Occipital lobe (tissue), 2 donors: ENCODE measurements around the gene USP15. TPM values are rescaled to one million over a fixed set of nuclear protein-coding genes. Genes with fewer than 3 reads are reported as not detected.
"Not testable (repeated sequence)": the region's sequence is repeated elsewhere in the genome, so short reads cannot be mapped to it uniquely, and the experiment has no call there.

Experiments used
- DNase-seq: peaks from one replicate; lab custom pipeline; 2025; lab: John Stamatoyannopoulos, UW
- total RNA-seq: library from RNA; depleted of rRNA; stranded (reverse); fragments of >200 nt; gene quantifications from one replicate; pipeline ENCODE4 v1.2.3, GENCODE V29; 2014

USP15 gene
- total RNA-seq, 1 donor from 2014 or later: 160 TPM

DNA sequence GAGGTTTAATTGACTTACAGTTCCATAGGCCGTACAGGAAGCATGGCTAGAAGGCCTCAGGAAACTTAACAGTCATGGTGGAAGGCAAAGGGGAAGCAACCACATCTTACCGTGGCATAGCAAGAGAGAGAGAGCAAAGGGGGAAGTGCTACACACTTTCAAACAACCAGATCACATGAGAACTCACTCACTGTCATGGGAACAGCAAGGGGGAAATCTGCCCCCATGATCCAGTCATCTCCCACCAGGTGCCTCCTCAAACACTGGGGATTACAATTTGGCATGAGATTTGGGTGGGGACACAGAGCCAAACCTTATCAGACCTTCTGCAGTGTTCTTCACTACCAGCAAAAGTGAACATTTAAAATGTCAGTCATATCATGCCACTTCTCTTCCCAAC is 58.9 kb downstream of the USP15 start:
- DNase-seq: no peak

DNA sequence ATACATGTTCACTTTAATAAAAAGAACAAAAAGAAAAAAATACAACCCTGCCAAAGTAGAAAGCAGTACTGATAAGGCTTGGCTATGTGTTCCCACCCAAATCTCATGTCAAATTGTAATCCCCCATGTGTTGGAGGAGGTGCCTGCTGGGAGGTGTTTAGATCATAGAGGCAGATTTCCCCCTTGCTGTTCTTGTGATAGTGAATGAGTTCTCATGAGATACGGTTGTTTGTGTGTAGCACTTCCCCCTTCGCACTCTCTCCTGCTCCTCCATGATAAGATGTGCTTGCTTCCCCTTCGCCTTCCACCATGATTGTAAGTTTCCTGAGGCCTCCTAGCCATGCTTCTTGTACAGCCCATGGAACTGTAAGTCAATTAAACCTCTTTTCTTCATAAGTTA is 59.9 kb downstream of the USP15 start:
- no peak for DNase-seq

DNA sequence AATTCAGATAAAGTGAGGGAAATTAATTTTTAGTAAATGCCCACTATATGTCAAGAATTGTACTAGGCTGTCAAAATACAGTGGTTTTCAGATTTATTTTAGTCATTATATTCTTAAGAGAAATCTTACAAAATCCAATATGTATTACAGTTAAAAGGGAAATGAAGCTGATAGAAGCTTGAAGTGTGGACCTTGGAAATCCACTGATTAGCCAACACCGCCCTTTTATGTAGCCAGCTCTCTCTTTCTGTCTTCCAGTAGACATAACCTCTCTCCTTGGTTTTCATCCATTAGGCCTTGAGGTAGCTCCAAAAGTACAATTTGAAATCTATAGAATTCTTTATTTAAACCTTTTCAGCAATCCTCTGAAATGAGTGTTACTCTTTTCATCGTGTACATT is 63.2 kb downstream of the USP15 start:
- no peak for DNase-seq

DNA sequence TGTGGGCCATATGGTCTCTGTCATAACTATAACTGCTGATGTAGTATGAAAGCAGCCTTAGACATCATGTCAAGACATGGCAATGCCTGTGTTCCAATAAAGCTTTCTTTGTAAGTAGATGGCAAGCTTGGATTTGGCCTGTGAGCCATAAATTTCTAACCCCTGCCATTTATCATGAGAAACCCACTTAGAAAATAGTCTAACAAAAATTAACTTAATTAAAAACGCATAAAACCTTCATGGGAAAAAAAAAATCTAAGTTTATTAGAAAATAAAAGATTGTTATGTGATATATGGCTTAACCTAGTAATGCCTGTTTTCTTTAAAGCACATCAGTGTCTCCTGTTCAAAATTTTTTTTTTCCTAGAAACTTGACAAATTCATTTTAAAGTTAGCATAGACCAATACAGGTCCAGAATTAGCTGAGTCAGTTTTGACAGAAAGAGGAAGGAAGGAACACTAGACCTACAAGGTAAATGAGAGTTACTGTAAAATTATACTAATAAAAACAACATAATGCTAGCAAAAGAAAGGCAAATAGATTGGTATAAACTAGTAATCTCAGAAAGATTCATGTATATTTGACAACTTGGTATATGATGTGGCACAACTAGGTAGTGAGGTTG is 68.2 kb downstream of the USP15 start:
- no peak for DNase-seq

DNA sequence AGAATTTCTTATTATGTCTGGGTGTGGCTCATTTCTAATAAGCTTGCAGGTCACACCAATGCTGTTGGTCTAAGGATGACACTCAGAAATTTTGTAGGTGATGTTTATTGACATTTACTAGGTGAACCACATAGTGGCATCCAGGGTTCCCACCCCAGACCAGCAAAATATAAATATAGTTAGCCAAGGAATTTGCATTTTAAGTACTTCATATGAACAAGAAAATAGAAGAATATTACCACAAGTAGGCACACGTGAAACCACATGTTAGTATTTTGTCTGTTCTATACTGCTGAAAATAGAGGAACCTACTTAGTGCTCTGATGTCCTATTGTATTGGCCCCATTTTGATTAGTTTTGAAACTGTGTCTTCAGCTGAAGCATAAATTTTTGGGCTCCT is 71.1 kb downstream of the USP15 start:
- DNase-seq: no peak

DNA sequence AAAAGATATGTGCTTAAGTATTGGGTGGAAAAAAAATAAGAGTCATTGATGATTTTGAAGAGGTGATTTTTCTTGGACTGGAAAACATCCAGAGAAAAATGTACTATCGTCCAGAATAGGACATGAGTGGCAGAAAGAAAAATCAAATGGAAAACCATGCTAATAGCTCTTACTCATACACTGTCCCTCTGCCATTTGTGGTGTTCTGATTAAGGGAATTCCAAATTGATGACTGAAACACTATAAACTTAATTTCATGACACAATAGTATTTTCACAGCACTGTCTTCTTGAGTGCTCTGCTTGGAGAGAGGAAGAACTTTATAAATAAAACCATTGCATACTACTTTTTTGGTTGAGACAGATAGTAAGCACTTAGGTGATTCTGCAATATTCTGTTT is 72.4 kb downstream of the USP15 start:
- DNase-seq: no peak

DNA sequence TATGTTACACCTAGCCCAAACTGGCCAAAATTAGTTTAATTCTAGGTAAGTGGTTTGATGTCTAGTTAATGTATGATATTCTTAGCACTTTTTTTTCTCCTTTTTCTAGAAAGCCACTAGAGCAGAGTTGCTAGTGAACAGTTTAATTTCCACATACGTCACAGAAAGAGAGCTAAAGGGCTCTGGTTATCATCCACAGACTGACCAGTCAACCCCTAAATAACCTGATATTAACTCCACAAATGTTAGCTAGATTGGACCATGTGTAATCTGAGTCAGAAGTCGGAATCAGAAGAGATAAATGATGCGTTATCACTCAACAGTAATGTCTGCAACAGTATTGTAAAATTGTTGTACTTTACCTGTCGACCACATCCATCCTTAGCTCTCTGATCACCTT is 74.9 kb downstream of the USP15 start:
- DNase-seq: no peak

DNA sequence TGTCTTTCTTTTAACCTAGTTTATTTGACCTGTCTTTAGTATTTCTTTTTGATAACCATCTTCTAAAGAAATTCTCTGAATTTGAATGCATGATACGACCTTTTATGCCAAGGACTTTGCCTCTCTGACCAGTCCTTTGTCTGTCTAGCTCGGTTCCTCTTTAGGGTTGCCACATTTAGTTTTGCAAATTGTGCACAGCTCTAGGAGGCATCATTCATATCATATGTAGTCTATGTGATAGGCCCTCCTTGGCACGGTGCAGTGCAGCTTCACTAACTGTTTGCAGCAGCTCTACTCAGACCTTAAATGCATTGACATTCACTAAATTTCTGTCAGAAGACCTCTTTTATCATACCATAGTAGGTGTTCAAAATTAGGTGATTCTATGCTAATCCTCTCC is 75.6 kb downstream of the USP15 start:
- no peak for DNase-seq

DNA sequence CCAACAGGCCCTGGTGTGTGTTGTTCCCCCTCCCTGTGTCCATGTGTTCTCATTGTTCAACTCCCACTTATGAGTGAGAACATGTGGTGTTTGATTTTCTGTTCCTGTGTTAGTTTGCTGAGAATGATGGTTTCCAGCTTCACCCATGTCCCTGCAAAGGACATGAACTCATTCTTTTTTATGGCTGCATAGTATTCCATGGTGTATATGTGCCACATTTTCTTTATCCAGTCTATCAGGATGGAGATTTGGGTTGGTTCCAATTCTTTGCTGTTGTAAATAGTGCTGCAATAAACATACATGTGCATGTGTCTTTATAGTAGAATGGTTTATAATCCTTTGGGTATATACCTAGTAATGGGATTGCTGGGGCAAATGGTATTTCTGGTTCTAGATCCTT is 77.4 kb downstream of the USP15 start:
- DNase-seq: not testable (repeated sequence)

DNA sequence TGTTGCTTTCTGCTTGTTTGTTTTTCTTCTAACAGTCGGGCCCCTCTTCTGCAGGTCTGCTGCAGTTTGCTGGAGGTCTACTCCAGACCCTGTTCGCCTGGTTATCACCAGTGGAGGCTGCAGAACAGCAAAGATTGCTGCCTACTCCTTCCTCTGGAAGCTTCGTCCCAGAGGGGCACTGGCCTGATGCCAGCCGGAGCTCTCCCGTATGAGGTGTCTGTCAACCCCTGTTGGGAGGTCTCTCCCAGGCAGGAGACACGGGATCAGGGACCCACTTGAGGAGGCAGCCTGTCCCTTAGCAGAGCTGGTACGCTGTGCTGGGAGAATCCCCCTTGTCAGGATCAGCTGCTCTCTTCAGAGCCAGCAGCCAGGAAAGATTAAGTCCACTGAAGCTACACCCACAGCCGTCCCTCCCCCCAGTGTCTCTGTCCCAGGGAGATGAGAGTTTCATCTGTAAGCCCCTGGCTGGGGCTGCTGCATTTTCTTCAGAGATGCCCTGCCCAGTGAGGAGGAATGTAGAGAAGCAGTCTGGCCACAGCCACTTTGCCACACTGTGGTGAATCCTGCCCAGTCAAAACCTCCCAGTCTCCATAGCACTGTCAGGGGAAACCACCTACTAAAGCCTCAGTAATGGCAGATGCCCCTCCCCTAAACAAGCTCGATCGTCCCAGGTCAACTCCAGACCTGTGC is 82.6 kb downstream of the USP15 start:
- DNase-seq: not testable (repeated sequence)

DNA sequence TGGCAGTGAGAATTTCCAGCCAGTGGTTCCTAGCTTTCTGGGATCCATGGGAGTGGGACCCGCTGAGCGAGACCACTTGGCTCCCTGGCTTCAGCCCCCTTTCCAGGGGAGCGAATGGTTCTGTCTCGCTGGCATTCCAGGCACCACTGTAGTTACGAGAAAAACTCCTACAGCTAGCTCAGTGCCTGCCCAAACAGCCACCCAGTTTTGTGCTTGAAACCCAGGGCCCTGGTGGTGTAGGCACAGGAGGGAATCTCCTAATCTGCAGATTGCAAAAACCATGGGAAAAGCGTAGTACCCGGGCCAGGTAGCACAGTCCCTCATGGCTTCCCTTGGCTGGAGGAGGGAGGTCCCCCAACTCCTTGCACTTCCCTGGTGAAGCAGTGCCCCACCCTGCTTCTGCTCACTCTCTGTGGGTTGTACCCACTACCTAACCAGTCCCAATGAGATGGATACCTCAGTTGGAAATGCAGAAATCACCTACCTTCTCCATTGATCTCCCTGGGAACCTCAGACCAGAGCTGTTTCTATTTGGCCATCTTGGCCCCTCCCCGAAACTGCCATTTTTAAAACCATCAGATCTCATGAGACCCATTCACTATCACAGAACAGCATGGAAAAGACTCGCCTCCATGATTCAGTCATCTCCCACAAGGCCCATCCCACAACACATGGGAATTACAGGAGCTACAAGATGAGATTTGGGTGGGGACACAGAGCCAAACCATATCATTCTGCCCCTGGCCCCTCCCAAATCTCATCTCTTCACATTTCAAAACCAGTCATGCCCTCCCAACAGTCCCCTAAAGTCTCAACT is 83.3 kb downstream of the USP15 start:
- not testable (repeated sequence) for DNase-seq

DNA sequence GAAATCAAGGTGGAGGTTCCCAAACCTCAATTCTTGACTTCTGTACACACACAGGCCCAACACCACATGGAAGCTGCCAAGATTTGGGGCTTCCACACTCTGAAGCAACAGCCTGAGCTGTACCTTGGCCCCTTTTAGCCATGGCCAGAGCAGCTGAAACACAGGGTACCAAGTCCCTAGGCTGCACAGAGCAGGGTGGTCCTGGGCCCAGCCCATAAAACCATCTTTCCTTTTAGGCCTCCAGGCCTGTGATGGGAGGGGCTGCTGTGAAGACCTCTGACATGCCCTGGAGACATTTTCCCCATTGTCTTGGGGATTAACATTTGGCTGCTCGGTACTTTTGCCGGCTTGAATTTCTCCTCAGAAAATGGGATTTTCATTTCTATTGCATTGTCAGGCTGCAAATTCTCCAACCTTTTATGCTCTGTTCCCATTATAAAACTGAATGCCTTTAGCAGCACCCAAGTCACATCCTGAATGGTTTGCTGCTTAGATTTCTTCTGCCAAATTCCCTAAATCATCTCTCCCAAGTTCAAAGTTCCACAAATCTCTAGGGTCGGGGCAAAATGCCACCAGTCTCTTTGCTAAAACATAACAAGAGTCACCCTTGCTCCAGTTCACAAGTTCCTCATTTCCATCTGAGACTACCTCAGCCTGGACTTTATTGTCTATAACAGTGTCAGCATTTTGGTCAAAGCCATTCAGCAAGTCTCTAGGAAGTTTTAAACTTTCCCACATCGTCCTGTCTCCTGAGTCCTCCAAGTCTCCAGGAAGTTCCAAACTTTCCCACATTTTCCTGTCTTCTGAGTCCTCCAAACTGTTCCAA is 84.7 kb downstream of the USP15 start:
- not testable (repeated sequence) for DNase-seq

DNA sequence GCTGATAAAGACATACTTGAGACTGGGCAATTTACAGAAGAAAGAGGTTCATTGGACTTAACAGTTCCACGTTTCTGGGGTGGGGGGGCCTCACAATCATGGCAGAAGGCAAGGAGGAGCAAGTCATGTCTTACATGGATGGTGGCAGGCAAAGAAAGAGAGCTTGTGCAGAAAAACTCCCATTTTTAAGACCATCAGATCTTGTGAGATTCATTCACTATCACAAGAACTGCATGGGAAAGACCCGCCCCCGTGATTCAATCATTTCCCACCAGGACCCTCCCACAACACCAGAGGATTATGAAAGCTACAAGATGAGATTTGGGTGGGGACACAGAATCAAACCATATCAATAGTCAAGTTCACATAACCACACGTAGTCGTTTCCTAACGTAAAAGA is 85.5 kb downstream of the USP15 start:
- DNase-seq: no peak

DNA sequence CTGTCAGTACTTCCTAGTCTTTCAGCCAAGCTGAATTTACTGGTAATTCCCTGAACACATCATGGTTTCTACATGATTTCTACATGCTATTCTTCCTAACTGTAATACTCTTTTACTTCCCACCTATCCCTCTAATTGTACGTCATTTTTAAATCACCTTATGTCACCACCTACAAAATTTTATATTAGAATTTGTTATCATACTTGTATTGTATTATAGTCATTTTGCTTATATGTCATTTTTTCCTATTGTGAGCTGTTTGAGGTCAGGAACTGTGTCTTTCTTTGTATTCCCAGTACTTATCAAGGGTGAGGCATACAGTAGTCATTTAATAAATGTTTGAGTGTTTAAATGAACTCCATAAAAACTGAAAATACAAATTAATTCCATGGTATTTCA is 86.6 kb downstream of the USP15 start:
- DNase-seq: no peak

DNA sequence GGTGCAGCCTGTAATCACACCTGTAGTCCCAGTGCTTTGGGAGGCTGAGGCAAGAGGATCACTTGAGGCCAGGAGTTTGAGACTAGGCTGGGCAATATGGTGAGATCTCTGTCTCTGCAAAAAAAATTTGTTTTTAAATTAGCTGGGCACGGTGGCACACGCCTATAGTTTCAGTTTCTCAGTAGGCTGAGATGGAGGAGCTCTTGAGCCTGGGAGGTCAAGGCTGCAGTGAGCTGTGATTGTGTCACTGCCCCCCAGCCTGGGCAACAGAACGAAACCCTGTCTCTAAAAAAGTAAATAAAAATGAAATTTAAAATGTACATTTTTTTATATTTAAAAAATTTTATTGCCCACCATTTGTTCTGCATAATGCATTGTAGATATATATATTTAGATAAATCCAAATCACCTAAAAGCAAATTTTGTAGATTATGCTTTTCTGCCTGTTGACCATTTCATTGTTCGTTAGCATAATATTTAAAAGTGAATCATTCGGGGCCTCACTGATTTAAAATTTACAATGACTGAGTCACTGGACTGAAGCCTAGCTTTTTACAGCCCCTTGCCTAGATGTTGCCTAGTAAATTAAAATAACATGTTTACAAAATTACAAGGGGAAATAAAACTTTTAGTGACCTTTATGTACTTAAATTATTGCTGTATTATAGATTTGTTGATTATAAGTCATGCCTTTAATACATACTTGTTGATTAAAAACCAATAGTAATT is 87.9 kb downstream of the USP15 start:
- no peak for DNase-seq

DNA sequence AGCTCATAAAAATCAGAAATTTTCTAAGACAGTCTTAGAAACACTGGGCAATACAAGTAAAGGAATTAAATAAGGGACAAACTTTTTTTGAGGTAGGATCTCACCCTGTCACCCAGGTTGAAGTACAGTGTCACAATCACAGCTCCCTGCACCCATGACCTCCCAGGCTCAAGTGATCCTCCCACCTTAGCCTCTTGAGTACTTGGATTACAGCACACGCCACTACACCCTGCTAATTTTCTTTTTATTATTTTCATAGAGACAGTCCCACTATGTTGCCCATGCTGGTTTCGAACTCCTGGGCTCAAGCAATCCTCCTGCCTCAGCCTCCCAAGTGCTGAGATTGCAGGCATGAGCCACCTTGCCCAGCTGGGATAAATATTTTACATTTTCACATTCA is 90.3 kb downstream of the USP15 start:
- no peak for DNase-seq

DNA sequence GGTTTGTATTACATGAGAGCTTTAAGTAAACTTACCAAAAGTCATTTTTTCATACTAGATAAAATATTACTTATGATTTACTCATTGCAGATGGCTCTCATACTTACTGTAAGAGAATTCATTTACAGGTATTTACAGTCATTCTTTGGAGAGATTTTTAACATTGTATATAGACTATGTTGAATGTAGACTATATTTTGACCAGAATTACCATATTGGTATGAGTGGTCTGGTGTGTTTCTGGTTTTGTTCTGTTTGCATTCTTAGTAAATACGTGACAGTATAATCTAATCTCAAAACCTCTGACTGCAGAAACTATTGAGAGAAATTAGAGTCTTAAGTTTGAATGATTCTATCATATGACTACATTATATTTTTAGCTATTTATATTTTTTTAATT is 91.1 kb downstream of the USP15 start:
- DNase-seq: no peak

DNA sequence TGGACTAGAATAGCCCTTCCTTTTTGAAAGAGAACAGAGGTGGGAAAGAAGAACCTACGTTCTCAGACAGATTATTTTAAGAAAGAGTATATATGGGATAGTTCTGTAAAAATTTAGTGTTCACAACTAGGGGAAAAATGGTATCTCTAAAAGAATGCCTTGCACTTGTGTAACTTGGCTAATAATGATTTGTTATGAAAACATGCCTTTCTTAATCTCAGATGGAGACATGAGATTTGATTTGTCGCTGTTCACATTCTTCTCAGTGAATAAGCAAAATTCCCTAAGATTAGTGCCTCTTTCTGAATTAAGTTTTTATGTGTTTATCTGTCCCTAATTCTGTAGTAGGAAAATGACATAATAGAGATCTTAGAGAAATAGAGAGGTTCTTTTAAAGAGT is 100.8 kb downstream of the USP15 start:
- DNase-seq: no peak

DNA sequence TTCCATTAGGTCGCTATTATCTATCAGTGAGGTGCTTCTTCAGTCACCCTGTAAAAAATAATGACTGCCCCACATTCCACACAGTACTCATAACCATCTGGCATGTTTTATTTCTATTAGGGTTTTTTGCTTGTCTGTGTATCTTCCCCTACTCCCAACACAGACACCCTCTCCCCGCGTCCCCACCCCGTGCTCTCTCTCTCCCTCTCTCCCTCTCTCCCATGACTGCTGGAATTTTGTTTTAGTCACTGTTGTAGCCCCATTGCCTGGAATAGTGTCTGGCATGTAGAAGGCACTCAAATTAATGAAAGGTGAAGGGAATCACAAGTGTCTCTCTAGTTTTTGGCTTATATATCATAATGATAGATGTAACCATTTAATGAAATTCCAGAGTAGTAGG is 103.3 kb downstream of the USP15 start:
- no peak for DNase-seq

DNA sequence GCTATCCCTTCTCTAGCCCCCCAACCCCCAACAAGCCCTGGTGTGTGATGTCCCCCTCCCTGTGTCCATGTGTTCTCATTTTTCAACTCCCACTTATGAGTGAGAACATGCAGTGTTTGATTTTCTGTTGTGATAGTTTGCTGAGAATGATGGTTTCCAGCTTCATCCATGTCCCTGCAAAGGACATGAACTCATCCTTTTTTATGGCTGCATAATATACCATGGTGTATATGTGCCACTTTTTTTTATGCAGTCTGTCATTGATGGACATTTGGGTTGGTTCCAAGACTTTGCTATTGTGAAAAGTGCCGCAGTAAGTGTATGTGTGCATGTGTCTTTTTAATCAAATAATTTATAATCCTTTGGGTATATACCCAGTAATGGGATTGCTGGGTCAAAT is 104.5 kb downstream of the USP15 start:
- not testable (repeated sequence) for DNase-seq

DNA sequence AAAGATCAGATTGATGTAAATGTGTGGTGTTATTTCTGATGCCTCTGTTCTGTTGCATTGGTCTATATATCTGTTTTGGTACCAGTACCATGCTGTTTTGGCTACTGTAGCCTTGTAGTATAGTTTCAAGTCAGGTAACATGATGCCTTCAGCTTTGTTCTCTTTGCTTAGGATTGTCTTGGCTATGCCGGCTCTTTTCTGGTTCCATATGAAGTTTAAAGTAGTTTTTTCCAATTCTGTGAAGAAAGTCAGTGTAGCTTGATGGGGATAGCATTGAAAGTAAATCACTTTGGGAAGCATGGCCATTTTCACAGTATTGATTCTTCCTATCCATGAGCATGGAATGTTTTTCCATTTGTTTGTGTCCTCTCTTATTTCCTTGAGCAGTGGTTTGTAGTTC is 105.6 kb downstream of the USP15 start:
- DNase-seq: not testable (repeated sequence)
